ENCODE data around the gene NPAS2. TPM values are rescaled to one million over a fixed set of nuclear protein-coding genes. Genes with fewer than 3 reads are reported as not detected.

NPAS2 gene
- total and polyA plus RNA-seq, 2 of the 8 experiments (the other 6 are each of a cell fraction or from before 2014, with no cell fraction given), result 1.8 to 1.9 TPM

DNA sequence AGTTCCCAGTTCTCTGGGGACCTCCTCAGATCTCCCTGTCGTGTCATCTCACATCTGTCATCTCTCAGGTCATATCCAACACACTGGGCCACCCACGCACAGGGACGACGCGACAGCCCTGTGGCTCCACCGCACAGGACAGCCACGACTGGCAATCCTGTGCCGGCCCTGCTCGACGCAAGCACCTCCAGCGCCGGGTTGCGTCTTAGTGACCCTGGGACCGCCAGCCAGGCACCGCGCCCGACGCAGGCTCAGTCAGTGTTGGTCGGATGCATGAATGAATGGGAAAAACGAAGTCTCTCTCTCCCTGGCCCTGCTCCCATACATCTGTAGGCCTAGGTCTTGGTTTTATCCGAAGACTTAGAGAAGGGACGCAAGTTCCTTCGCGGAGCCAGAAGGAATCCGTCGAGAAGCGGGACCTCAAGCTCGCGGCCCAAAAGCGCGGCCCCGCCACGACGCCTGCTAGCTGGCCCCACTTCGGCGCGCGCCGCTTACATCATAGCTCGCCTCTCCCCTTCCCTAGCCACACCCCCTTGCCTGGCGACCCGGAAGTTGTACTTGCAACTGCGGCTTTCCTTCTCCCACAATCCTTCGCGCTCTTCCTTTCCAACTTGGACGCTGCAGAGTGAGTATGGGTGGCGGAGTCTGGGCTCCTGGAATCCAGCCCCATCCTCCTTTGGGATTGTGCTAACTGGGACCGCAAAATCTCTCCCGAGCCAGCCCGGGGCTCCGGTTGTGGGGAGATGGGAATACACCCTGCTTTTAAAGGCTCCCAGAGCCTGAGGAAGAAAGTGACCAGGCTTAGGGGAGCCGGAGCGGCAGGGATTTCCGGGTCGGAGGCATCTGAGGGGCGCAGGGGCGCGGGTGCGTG is 182.0 kb downstream of the NPAS2 start, which contains the start of gene RPL31 (continued):
- TF ChIP-seq, protein P1, sequence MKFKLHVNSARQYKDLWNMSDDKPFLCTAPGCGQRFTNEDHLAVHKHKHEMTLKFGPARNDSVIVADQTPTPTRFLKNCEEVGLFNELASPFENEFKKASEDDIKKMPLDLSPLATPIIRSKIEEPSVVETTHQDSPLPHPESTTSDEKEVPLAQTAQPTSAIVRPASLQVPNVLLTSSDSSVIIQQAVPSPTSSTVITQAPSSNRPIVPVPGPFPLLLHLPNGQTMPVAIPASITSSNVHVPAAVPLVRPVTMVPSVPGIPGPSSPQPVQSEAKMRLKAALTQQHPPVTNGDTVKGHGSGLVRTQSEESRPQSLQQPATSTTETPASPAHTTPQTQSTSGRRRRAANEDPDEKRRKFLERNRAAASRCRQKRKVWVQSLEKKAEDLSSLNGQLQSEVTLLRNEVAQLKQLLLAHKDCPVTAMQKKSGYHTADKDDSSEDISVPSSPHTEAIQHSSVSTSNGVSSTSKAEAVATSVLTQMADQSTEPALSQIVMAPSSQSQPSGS (IDR thresholded peaks at IDR 0.05; ENCODE audit: low read length), result peak; percentile 81
- TF ChIP-seq RNF2 (IDR thresholded peaks at IDR 0.05; ENCODE audit: borderline replicate concordance, low read depth, low read length, missing control alignments, poor library complexity, severe bottlenecking) (no peak), ASH2L (IDR thresholded peaks at IDR 0.05; ENCODE audit: low read length) (peak; percentile 81), SIRT6 (IDR thresholded peaks at IDR 0.05; ENCODE audit: low read length) (no peak), TEAD4 (IDR thresholded peaks at IDR 0.05; ENCODE audit: low read depth, low read length) (peak; percentile 29), FOSL1 (IDR thresholded peaks at IDR 0.05; ENCODE audit: insufficient read depth, low read depth, low read length) (no peak), ZNF274 (IDR thresholded peaks at IDR 0.05; ENCODE audit: borderline replicate concordance, extremely low read depth, low read length) (no peak), SP2 (IDR thresholded peaks at IDR 0.05; ENCODE audit: low read length) (no peak), TCF12 (IDR thresholded peaks at IDR 0.05; ENCODE audit: low read depth, low read length) (no peak), TAF7 (optimal IDR thresholded peaks at IDR 0.05; ENCODE audit: borderline replicate concordance, low read depth, low read length) (peak; percentile 100), JUND (IDR thresholded peaks at IDR 0.05; ENCODE audit: low read length) (no peak), HDAC2 (IDR thresholded peaks at IDR 0.05; ENCODE audit: borderline replicate concordance in 1 of 2, low read depth in 2 of 2, low read length in 2 of 2) (0 out of 4 replicates have a peak, but pooled peaks of 1 of the 2 experiments have one; percentile 60), TBP (IDR thresholded peaks at IDR 0.05; ENCODE audit: low read depth, low read length) (peak; percentile 98), BRCA1 (IDR thresholded peaks at IDR 0.05; ENCODE audit: low read depth, low read length) (no peak; the same call in 1 of the 2 replicates), CBX8 (IDR thresholded peaks at IDR 0.05; ENCODE audit: borderline replicate concordance, low read depth, low read length) (no peak), SUZ12 (IDR thresholded peaks at IDR 0.05; ENCODE audit: low read length) (no peak), CHD1 (IDR thresholded peaks at IDR 0.05; ENCODE audit: low read depth, low read length) (no peak), CREB1 (IDR thresholded peaks at IDR 0.05) (peak; percentile 97), RXRA (IDR thresholded peaks at IDR 0.05; ENCODE audit: insufficient read depth, low read depth, low read length) (no peak), KDM5A (IDR thresholded peaks at IDR 0.05; ENCODE audit: low read length) (0 out of 2 replicates have a peak, but pooled peaks have one; percentile 31)
- TF ChIP-seq, protein P2, sequence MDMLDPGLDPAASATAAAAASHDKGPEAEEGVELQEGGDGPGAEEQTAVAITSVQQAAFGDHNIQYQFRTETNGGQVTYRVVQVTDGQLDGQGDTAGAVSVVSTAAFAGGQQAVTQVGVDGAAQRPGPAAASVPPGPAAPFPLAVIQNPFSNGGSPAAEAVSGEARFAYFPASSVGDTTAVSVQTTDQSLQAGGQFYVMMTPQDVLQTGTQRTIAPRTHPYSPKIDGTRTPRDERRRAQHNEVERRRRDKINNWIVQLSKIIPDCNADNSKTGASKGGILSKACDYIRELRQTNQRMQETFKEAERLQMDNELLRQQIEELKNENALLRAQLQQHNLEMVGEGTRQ (IDR thresholded peaks at IDR 0.05; ENCODE audit: low read length), result no peak

All from H1 (cell line).